Thoracic aorta (tissue), 2 donors: Measurements from ENCODE around the gene AGT. TPM values are rescaled to one million over a fixed set of nuclear protein-coding genes. Genes with fewer than 3 reads are reported as not detected.
"Not testable (repeated sequence)": the region's sequence is repeated elsewhere in the genome, so short reads cannot be mapped to it uniquely, and the experiment has no call there.

Experiments used
- ATAC-seq: fragments of 150-250 bp; one replicate; pipeline ENCODE4 v1.8.0; 2017; ENCODE audit warnings: low read depth; ENCODE audit not compliant: insufficient number of reproducible peaks, low FRiP score
- DNase-seq: peaks from one replicate; pipeline ENCODE4 v3.0.0-alpha.2; 2020; ENCODE audit warnings: low spot score
- H3K27ac ChIP-seq, 2 donors: fragments of 200-600 bp; sonication (generic); 1 replicate in 1 of 2; 2 replicates in 1 of 2; pipeline ENCODE4 v1.5.1; 2016; ENCODE audit warnings: mild to moderate bottlenecking in 2 of 2, moderate library complexity in 2 of 2
- H3K27me3 ChIP-seq: fragments of 200-600 bp; sonication (generic); replicated peaks from 2 replicates; pipeline ENCODE4 v1.6.0; 2016; ENCODE audit warnings: mild to moderate bottlenecking; ENCODE audit not compliant: insufficient read depth
- H3K36me3 ChIP-seq: fragments of 200-600 bp; sonication (generic); one replicate; pipeline ENCODE4 v1.5.1; 2016
- H3K4me1 ChIP-seq, 2 donors: fragments of 200-600 bp; sonication (generic); 1 replicate in 1 of 2; 2 replicates in 1 of 2; pipeline versions ENCODE4 v1.5.1 to v1.6.0; 2016; ENCODE audit warnings: low read depth in 2 of 2, mild to moderate bottlenecking in 1 of 2; ENCODE audit not compliant: control insufficient read depth in 1 of 2
- H3K4me3 ChIP-seq: fragments of 200-600 bp; sonication (generic); 2 replicates; pipeline ENCODE4 v1.5.1; 2016; ENCODE audit warnings: mild to moderate bottlenecking
- H3K9me3 ChIP-seq: fragments of 200-600 bp; sonication (generic); 2 replicates; pipeline ENCODE4 v1.5.1; 2016
- CTCF ChIP-seq: fragments of 200-600 bp; sonication (generic); IDR thresholded peaks from one replicate; pipeline ENCODE4 v1.5.1; 2019; ENCODE audit warnings: antibody characterized with exemption
- total RNA-seq, 2 donors: library from RNA; depleted of rRNA; stranded (reverse); fragments of >200 nt; gene quantifications; one replicate each; pipeline versions ENCODE4 v1.1.0 to v1.2.3, GENCODE V29; 2016

The AGT gene
- total RNA-seq, 2 donors from 2014 or later, result 42.0 to 69.1 TPM

- ATAC-seq, result no peak
- DNase-seq, result no peak
- Histone ChIP-seq H3K4me3 (no peak overlapping the region), H3K27ac (no peak overlapping the region), H3K9me3 (no peaks in the 10 kb centered on the region), H3K27me3 (no peaks in the 10 kb centered on the region), H3K4me1 (peaks cover 0 to 3% of the 10 kb centered on the region in 2 donors), H3K36me3 (no peaks in the 10 kb centered on the region)
- no peak for TF ChIP-seq CTCF
These were observed 17.1 kb upstream of the AGT start for GRCh38 chr1:230730977-230731376.

GRCh38 chr1:230728710-230729392 lies 14.9 kb upstream of the AGT start:
- ATAC-seq (no peak), DNase-seq (no peak)
- no peak for TF ChIP-seq CTCF
- H3K27ac ChIP-seq, result no peak overlapping the region
- no peaks in the 10 kb centered on the region for H3K27me3 ChIP-seq
- no peaks in the 10 kb centered on the region for H3K36me3 ChIP-seq
- H3K4me1 ChIP-seq, result peaks cover 0 to 14% of the 10 kb centered on the region in 2 donors
- no peak overlapping the region for H3K4me3 ChIP-seq
- H3K9me3 ChIP-seq, result no peaks in the 10 kb centered on the region

GRCh38 chr1:230725256-230726012 lies 11.5 kb upstream of the AGT start:
- no peak for ATAC-seq
- H3K27ac ChIP-seq, result no peak overlapping the region

GRCh38 chr1:230721849-230722522 lies 8.1 kb upstream of the AGT start:
- not testable (repeated sequence) for H3K27ac ChIP-seq, H3K27me3 ChIP-seq, DNase-seq, ATAC-seq, H3K4me3 ChIP-seq, H3K36me3 ChIP-seq, H3K9me3 ChIP-seq
- H3K4me1 ChIP-seq, result peaks cover 0 to 14% of the 10 kb centered on the region in 2 donors

More at GRCh38 chr1:230725256-230726012, 11.5 kb upstream of the AGT start:
- no peak for DNase-seq
- no peak for TF ChIP-seq CTCF
- H3K36me3 ChIP-seq, result no peaks in the 10 kb centered on the region
- no peaks in the 10 kb centered on the region for H3K9me3 ChIP-seq
- no peaks in the 10 kb centered on the region for H3K27me3 ChIP-seq
- no peak overlapping the region for H3K4me3 ChIP-seq
- H3K4me1 ChIP-seq, result peaks cover 0 to 14% of the 10 kb centered on the region in 2 donors

GRCh38 chr1:230717251-230717650 lies 3.3 kb upstream of the AGT start:
- TF ChIP-seq CTCF, result no peak
- H3K27me3 ChIP-seq, result no peaks in the 10 kb centered on the region
- H3K9me3 ChIP-seq, result no peaks in the 10 kb centered on the region
- DNase-seq (no peak), ATAC-seq (no peak)
- H3K4me1 ChIP-seq, result peaks cover 0 to 20% of the 10 kb centered on the region in 2 donors
- H3K4me3 ChIP-seq, result no peak overlapping the region
- H3K27ac ChIP-seq, result no peak overlapping the region
- H3K36me3 ChIP-seq, result no peaks in the 10 kb centered on the region

- not testable (repeated sequence) for H3K9me3 ChIP-seq, H3K27me3 ChIP-seq, DNase-seq, H3K4me3 ChIP-seq, ATAC-seq, H3K36me3 ChIP-seq, H3K27ac ChIP-seq
- H3K4me1 ChIP-seq, result peaks cover 0 to 20% of the 10 kb centered on the region in 2 donors
These were observed 2.5 kb upstream of the AGT start for GRCh38 chr1:230716453-230716852.
